ENCODE measurements around the gene RAB7A. TPM values are rescaled to one million over a fixed set of nuclear protein-coding genes. Genes with fewer than 3 reads are reported as not detected.
A peak's percentile ranks its signal among the peaks of the same experiment; 100 is the strongest.

Gene RAB7A
- total RNA-seq, 1 experiment from 2014 or later: 71.2 TPM

- H3K9me3 ChIP-seq (ENCODE audit: low read length): no peaks in the 10 kb centered on the region
- H3K4me2 ChIP-seq (ENCODE audit: low read depth, low read length, poor library complexity, severe bottlenecking): no peak overlapping the region
- no peak overlapping the region for H2AFZ ChIP-seq (ENCODE audit: low read length)
- H3K4me1 ChIP-seq (ENCODE audit: low read length): peaks cover 76% of the 10 kb centered on the region
- peaks cover 99% of the 10 kb centered on the region for H3K79me2 ChIP-seq (ENCODE audit: low read length)
- peaks cover 43% of the 10 kb centered on the region for H4K20me1 ChIP-seq (ENCODE audit: insufficient read depth, low read depth, low read length)
- H3K9ac ChIP-seq (ENCODE audit: low read length): no peak overlapping the region
- H3K4me3 ChIP-seq (ENCODE audit: low read length): no peak overlapping the region
- no peaks in the 10 kb centered on the region for H3K36me3 ChIP-seq (ENCODE audit: insufficient read depth, low read length)
- H3K27me3 ChIP-seq (ENCODE audit: low read length): no peaks in the 10 kb centered on the region
- no peak for DNase-seq
- no peaks in the 10 kb centered on the region for H3K9me2 ChIP-seq (replicated peaks; ENCODE audit: insufficient read depth, low read length)
- no peak overlapping the region for H3K27ac ChIP-seq (ENCODE audit: low read length)
Observed at GRCh38 chr3:128781164-128781563, 55.2 kb downstream of the RAB7A start.

GRCh38 chr3:128782282-128783146, 56.5 kb downstream of the RAB7A start:
- Histone ChIP-seq H3K79me2 (ENCODE audit: low read length) (peaks cover 99% of the 10 kb centered on the region), H2AFZ (ENCODE audit: low read length) (no peak overlapping the region), H3K4me1 (ENCODE audit: low read length) (peaks cover 81% of the 10 kb centered on the region), H4K20me1 (ENCODE audit: insufficient read depth, low read depth, low read length) (peaks cover 36% of the 10 kb centered on the region), H3K9me2 (replicated peaks; ENCODE audit: insufficient read depth, low read length) (no peaks in the 10 kb centered on the region), H3K4me2 (ENCODE audit: low read depth, low read length, poor library complexity, severe bottlenecking) (no peak overlapping the region), H3K27ac (ENCODE audit: low read length) (no peak overlapping the region), H3K27me3 (ENCODE audit: low read length) (no peaks in the 10 kb centered on the region), H3K36me3 (ENCODE audit: insufficient read depth, low read length) (no peaks in the 10 kb centered on the region), H3K9ac (ENCODE audit: low read length) (no peak overlapping the region), H3K9me3 (ENCODE audit: low read length) (no peaks in the 10 kb centered on the region), H3K4me3 (ENCODE audit: low read length) (no peak overlapping the region)
- DNase-seq: no peak

GRCh38 chr3:128783774-128784173, 57.8 kb downstream of the RAB7A start:
- no peak for DNase-seq
- no peak overlapping the region for H3K4me3 ChIP-seq (ENCODE audit: low read length)
- no peak overlapping the region for H3K4me2 ChIP-seq (ENCODE audit: low read depth, low read length, poor library complexity, severe bottlenecking)
- H3K79me2 ChIP-seq (ENCODE audit: low read length): peaks cover 99% of the 10 kb centered on the region
- H3K27me3 ChIP-seq (ENCODE audit: low read length): no peaks in the 10 kb centered on the region
- H3K4me1 ChIP-seq (ENCODE audit: low read length): peaks cover 71% of the 10 kb centered on the region
- no peaks in the 10 kb centered on the region for H3K9me3 ChIP-seq (ENCODE audit: low read length)
- no peak overlapping the region for H3K27ac ChIP-seq (ENCODE audit: low read length)
- no peak overlapping the region for H3K9ac ChIP-seq (ENCODE audit: low read length)
- no peaks in the 10 kb centered on the region for H3K9me2 ChIP-seq (replicated peaks; ENCODE audit: insufficient read depth, low read length)
- H4K20me1 ChIP-seq (ENCODE audit: insufficient read depth, low read depth, low read length): peaks cover 34% of the 10 kb centered on the region
- no peaks in the 10 kb centered on the region for H3K36me3 ChIP-seq (ENCODE audit: insufficient read depth, low read length)
- H2AFZ ChIP-seq (ENCODE audit: low read length): no peak overlapping the region

GRCh38 chr3:128784232-128784631, 58.2 kb downstream of the RAB7A start:
- peaks cover 71% of the 10 kb centered on the region for H3K4me1 ChIP-seq (ENCODE audit: low read length)
- DNase-seq: peak; percentile 74
- H3K27ac ChIP-seq (ENCODE audit: low read length): no peak overlapping the region

GRCh38 chr3:128784843-128785242, 58.9 kb downstream of the RAB7A start:
- Histone ChIP-seq H3K79me2 (ENCODE audit: low read length) (peaks cover 99% of the 10 kb centered on the region), H3K4me3 (ENCODE audit: low read length) (no peak overlapping the region), H3K27me3 (ENCODE audit: low read length) (no peaks in the 10 kb centered on the region), H3K27ac (ENCODE audit: low read length) (no peak overlapping the region), H3K9me2 (replicated peaks; ENCODE audit: insufficient read depth, low read length) (no peaks in the 10 kb centered on the region), H3K4me2 (ENCODE audit: low read depth, low read length, poor library complexity, severe bottlenecking) (no peak overlapping the region), H3K4me1 (ENCODE audit: low read length) (peaks cover 68% of the 10 kb centered on the region), H4K20me1 (ENCODE audit: insufficient read depth, low read depth, low read length) (peaks cover 34% of the 10 kb centered on the region), H3K9ac (ENCODE audit: low read length) (no peak overlapping the region), H3K36me3 (ENCODE audit: insufficient read depth, low read length) (no peaks in the 10 kb centered on the region), H2AFZ (ENCODE audit: low read length) (no peak overlapping the region), H3K9me3 (ENCODE audit: low read length) (no peaks in the 10 kb centered on the region)
- DNase-seq: no peak

More at GRCh38 chr3:128784232-128784631, 58.2 kb downstream of the RAB7A start:
- H3K36me3 ChIP-seq (ENCODE audit: insufficient read depth, low read length): no peaks in the 10 kb centered on the region
- H3K4me3 ChIP-seq (ENCODE audit: low read length): no peak overlapping the region
- no peaks in the 10 kb centered on the region for H3K9me3 ChIP-seq (ENCODE audit: low read length)
- no peak overlapping the region for H3K9ac ChIP-seq (ENCODE audit: low read length)
- no peaks in the 10 kb centered on the region for H3K27me3 ChIP-seq (ENCODE audit: low read length)
- no peak overlapping the region for H2AFZ ChIP-seq (ENCODE audit: low read length)
- H4K20me1 ChIP-seq (ENCODE audit: insufficient read depth, low read depth, low read length): peaks cover 34% of the 10 kb centered on the region
- no peak overlapping the region for H3K4me2 ChIP-seq (ENCODE audit: low read depth, low read length, poor library complexity, severe bottlenecking)
- H3K79me2 ChIP-seq (ENCODE audit: low read length): peaks cover 99% of the 10 kb centered on the region
- H3K9me2 ChIP-seq (replicated peaks; ENCODE audit: insufficient read depth, low read length): no peaks in the 10 kb centered on the region

- H3K4me2 ChIP-seq (ENCODE audit: low read depth, low read length, poor library complexity, severe bottlenecking): no peak overlapping the region
- H3K27ac ChIP-seq (ENCODE audit: low read length): 0 out of 2 replicates have a peak overlapping the region, but pooled peaks have one; percentile 19
- no peaks in the 10 kb centered on the region for H3K9me3 ChIP-seq (ENCODE audit: low read length)
- no peaks in the 10 kb centered on the region for H3K9me2 ChIP-seq (replicated peaks; ENCODE audit: insufficient read depth, low read length)
- H3K27me3 ChIP-seq (ENCODE audit: low read length): no peaks in the 10 kb centered on the region
- H4K20me1 ChIP-seq (ENCODE audit: insufficient read depth, low read depth, low read length): peaks cover 29% of the 10 kb centered on the region; the same call in 1 of the 2 replicates
- no peak overlapping the region for H3K4me3 ChIP-seq (ENCODE audit: low read length)
- H2AFZ ChIP-seq (ENCODE audit: low read length): no peak overlapping the region
- H3K79me2 ChIP-seq (ENCODE audit: low read length): peaks cover 99% of the 10 kb centered on the region
- no peak overlapping the region for H3K9ac ChIP-seq (ENCODE audit: low read length)
- H3K36me3 ChIP-seq (ENCODE audit: insufficient read depth, low read length): no peaks in the 10 kb centered on the region
- peaks cover 53% of the 10 kb centered on the region for H3K4me1 ChIP-seq (ENCODE audit: low read length)
- no peak for DNase-seq
Observed at GRCh38 chr3:128786434-128787020, 60.5 kb downstream of the RAB7A start.

GRCh38 chr3:128787256-128788253, 61.6 kb downstream of the RAB7A start:
- Histone ChIP-seq H3K9me3 (ENCODE audit: low read length) (no peaks in the 10 kb centered on the region), H3K4me1 (ENCODE audit: low read length) (peaks cover 49% of the 10 kb centered on the region), H3K4me3 (ENCODE audit: low read length) (no peak overlapping the region), H2AFZ (ENCODE audit: low read length) (no peak overlapping the region), H4K20me1 (ENCODE audit: insufficient read depth, low read depth, low read length) (peaks cover 29% of the 10 kb centered on the region; the same call in 1 of the 2 replicates), H3K27ac (ENCODE audit: low read length) (peak overlapping the region; percentile 19; the same call in 1 of the 2 replicates), H3K27me3 (ENCODE audit: low read length) (no peaks in the 10 kb centered on the region), H3K4me2 (ENCODE audit: low read depth, low read length, poor library complexity, severe bottlenecking) (peak overlapping the region; percentile 8), H3K79me2 (ENCODE audit: low read length) (peaks cover 98% of the 10 kb centered on the region), H3K9me2 (replicated peaks; ENCODE audit: insufficient read depth, low read length) (no peaks in the 10 kb centered on the region), H3K36me3 (ENCODE audit: insufficient read depth, low read length) (no peaks in the 10 kb centered on the region), H3K9ac (ENCODE audit: low read length) (no peak overlapping the region)
- peak; percentile 74 for DNase-seq
